Mammary epithelial cell (primary cell): Measurements from ENCODE around the gene NPAS3.

Experiments used
- EZH2 ChIP-seq: IDR thresholded peaks from 2 replicates; pipeline ENCODE4 v1.6.1; 2012; ENCODE audit warnings: low read length, inconsistent platforms, borderline replicate concordance
- TF ChIP-seq, protein P1 (sequence below), 2 donors: IDR thresholded peaks in 1 of 2; conservative IDR thresholded peaks in 1 of 2; 2 replicates each; pipeline ENCODE4 v1.5.1; 2011 to 2012; ENCODE audit warnings: inconsistent platforms in 2 of 2, low read length in 2 of 2, mild to moderate bottlenecking in 2 of 2, control low read depth in 1 of 2, low read depth in 1 of 2; ENCODE audit not compliant: insufficient read depth in 1 of 2; ENCODE audit errors: extremely low read depth in 1 of 2

- no peak for TF ChIP-seq EZH2
- TF ChIP-seq, protein P1, sequence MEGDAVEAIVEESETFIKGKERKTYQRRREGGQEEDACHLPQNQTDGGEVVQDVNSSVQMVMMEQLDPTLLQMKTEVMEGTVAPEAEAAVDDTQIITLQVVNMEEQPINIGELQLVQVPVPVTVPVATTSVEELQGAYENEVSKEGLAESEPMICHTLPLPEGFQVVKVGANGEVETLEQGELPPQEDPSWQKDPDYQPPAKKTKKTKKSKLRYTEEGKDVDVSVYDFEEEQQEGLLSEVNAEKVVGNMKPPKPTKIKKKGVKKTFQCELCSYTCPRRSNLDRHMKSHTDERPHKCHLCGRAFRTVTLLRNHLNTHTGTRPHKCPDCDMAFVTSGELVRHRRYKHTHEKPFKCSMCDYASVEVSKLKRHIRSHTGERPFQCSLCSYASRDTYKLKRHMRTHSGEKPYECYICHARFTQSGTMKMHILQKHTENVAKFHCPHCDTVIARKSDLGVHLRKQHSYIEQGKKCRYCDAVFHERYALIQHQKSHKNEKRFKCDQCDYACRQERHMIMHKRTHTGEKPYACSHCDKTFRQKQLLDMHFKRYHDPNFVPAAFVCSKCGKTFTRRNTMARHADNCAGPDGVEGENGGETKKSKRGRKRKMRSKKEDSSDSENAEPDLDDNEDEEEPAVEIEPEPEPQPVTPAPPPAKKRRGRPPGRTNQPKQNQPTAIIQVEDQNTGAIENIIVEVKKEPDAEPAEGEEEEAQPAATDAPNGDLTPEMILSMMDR (conservative IDR thresholded peaks at IDR 0.05 in 1 of 2, IDR thresholded peaks at IDR 0.05 in 1 of 2; ENCODE audit: extremely low read depth in 1 of 2, insufficient read depth in 1 of 2, low read depth in 1 of 2, low read length in 2 of 2) = no peak
These were observed 628.5 kb downstream of the NPAS3 start for GRCh38 chr14:33567023-33567728.
